Omental fat pad (tissue), 4 donors: ENCODE data around the gene KBTBD12. TPM values are rescaled to one million over a fixed set of nuclear protein-coding genes. Genes with fewer than 3 reads are reported as not detected.
A peak's percentile ranks its signal among the peaks of the same experiment; 100 is the strongest.
"Not testable (repeated sequence)": the region's sequence is repeated elsewhere in the genome, so short reads cannot be mapped to it uniquely, and the experiment has no call there.

Experiments
- ATAC-seq: fragments of 150-250 bp; one replicate; pipeline ENCODE4 v1.9.1; 2016; ENCODE audit warnings: mild to moderate bottlenecking, moderate library complexity; ENCODE audit not compliant: low FRiP score
- DNase-seq: peaks from one replicate; pipeline ENCODE4 v3.0.0-alpha.2; 2019; ENCODE audit warnings: low spot score
- total RNA-seq, 4 donors: library from RNA; depleted of rRNA; stranded (reverse); fragments of >200 nt; gene quantifications; one replicate each; pipeline ENCODE4 v1.1.0, GENCODE V29; 2016
- TF ChIP-seq, protein P1 (sequence below), 3 donors: fragments of 450-650 bp; IDR thresholded peaks; one replicate each; pipeline ENCODE4 v1.5.1; 2016 to 2017; ENCODE audit warnings: antibody characterized with exemption in 3 of 3, mild to moderate bottlenecking in 3 of 3, moderate library complexity in 2 of 3

KBTBD12 gene, protein sequence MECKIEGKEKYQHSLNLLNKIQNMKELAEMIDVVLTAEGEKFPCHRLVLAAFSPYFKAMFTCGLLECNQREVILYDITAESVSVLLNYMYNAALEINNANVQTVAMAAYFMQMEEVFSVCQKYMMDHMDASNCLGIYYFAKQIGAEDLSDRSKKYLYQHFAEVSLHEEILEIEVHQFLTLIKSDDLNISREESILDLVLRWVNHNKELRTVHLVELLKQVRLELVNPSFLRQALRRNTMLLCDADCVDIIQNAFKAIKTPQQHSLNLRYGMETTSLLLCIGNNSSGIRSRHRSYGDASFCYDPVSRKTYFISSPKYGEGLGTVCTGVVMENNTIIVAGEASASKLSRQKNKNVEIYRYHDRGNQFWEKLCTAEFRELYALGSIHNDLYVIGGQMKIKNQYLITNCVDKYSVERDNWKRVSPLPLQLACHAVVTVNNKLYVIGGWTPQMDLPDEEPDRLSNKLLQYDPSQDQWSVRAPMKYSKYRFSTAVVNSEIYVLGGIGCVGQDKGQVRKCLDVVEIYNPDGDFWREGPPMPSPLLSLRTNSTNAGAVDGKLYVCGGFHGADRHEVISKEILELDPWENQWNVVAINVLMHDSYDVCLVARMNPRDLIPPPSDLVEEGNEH
- total RNA-seq, result 1 to 10 TPM in 1 of 4 donors, under 1 TPM in 3; 0.48 to 1.9 (median 0.60) TPM

DNA sequence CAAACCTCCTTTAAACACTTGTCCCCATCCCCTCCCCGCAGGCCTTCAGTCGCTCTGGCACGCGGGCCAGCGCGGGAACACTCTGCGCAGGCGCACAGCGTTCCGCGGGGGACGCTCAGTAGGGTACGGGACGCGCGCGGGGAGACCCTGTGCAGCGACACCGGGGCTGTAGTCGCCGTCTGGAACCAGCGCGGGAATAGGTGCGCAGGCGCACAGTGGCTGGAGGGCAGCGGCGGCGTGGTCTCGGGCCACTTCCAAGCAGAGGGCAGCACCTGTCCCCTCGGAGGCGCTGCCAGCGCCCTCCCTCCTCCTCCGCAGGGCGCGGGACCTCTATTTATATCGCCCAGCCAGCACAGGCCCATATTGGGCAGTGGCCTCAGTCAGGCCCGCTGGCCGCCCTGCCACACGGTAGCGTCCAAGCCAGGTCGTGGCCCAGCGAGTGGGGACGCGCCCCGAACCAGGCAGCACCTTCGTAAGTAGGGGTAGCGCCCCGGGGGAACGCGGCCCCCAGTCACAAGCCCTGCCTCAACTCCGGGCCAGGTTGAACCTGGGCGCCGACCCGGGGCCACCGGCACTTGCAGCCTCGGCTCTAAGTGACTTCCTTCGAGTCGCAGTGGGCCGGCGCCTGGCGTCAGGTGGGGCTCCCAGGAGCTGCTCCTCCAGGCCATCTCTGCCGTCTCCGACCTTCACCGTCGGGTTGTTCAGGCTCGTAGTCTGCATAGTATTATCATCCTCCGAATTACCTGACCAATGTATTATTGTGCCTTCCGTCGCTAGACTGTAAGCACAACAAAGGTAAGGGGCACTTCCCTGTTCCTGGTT, at the start of gene KBTBD12:
TSS of gene KBTBD12 (plus strand) at position 118 of the 822 bp plus-strand sequence. CDS start 7,830 bp downstream, outside the sequence.
- TF ChIP-seq, protein P1, sequence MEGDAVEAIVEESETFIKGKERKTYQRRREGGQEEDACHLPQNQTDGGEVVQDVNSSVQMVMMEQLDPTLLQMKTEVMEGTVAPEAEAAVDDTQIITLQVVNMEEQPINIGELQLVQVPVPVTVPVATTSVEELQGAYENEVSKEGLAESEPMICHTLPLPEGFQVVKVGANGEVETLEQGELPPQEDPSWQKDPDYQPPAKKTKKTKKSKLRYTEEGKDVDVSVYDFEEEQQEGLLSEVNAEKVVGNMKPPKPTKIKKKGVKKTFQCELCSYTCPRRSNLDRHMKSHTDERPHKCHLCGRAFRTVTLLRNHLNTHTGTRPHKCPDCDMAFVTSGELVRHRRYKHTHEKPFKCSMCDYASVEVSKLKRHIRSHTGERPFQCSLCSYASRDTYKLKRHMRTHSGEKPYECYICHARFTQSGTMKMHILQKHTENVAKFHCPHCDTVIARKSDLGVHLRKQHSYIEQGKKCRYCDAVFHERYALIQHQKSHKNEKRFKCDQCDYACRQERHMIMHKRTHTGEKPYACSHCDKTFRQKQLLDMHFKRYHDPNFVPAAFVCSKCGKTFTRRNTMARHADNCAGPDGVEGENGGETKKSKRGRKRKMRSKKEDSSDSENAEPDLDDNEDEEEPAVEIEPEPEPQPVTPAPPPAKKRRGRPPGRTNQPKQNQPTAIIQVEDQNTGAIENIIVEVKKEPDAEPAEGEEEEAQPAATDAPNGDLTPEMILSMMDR (IDR thresholded peaks at IDR 0.05), result no peak
- DNase-seq (no peak), ATAC-seq (peak; percentile 54)

DNA sequence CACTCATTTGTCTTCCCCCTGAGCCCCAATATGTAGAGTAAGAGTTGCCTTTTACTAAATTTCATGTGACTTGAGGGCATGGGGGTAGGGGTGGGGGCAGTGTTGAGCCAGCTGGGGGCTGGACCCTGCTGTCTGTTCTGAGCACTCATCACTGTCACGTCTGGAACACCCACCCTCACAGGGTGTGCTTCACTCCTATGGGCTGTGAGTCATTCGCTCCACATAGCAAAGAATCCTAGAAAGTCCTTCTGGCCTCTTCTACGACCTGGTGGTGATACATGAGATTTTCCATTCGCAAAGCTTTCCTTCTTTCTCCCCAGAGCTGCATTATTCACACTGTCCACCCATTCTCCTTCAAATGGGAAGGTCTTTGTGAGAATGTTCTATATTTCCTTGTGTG, 49.1 kb upstream of the KBTBD12 start:
- TF ChIP-seq, protein P1 (IDR thresholded peaks at IDR 0.05), result no peak
- ATAC-seq (no peak), DNase-seq (no peak)

DNA sequence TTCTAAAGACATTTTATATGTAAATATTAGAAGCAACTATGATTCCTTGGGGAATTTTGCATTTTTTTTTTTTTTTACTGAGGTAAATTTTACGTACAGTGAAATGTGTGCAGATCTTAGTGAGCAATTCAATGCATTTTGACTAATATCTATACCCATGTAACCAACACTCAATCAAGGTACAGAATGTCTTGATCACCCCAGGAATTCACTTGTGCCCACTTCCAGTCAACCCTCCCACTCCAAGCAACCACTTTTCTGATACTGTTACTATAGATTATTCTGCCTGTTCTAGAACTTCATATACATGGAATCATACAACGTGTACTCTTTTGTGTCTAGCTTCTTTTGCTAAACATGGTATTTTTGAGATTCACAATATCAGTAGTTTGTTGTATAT, 47.6 kb upstream of the KBTBD12 start:
- DNase-seq (no peak), ATAC-seq (no peak)
- TF ChIP-seq, protein P1 (IDR thresholded peaks at IDR 0.05), result no peak

DNA sequence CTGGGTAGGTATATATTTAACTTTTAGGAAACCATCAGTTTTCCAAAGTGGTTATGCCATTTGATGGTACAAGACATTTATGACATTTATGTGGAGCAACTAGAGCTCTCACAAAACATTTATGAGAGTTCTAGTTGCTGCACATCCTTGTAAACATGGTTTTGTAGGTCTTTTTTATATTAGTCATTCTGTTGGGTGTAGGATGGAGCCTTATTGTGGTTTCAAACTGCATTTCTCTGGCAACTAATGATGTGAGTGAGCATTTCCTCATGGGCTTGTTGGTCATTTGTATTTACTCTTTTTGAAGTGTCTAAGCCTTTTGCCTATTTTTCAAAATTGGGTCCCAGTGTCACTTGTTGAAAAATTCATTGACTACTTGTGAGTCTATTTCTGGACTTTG, 47.0 kb upstream of the KBTBD12 start:
- ATAC-seq (no peak), DNase-seq (no peak)
- TF ChIP-seq, protein P1 (IDR thresholded peaks at IDR 0.05), result no peak

DNA sequence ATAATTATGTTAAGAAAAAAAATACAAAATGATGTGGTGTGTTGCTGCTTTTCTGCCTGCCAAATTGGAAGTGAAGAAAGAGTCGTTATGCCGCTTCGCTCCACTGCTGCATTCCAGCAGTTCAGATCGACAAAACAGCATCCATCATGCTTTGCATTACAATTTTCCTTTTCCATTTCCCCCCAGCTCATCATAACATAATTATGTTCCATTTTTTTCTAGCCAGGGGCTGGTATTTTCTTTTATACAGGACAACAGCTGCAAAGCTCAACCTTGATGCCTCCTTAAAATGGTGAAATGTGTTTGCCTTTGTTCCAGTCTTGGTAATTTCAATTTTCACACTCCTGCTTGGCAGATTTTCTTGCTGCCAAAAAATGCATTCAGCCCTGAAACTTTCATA, 44.9 kb upstream of the KBTBD12 start:
- DNase-seq (no peak), ATAC-seq (no peak)
- TF ChIP-seq, protein P1 (IDR thresholded peaks at IDR 0.05), result no peak

DNA sequence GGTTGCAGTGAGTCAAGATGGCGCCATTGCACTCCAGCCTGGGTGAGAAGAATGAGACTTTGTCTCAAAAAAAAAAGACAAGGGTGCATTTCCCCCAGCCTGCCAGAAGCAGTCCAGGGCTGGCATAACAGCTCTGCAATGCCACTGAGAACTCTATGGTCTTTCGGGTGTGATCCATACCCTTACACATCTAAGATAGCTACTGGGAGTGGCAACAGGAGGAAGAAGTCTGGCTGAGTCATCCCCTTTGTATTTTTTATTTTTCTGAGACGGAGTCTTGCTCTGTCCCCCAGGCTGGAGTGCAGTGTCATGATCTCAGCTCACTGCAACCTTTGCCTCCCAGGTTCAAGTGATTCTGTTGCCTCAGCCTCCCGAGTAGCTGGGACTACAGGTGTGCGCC, 40.9 kb upstream of the KBTBD12 start:
- DNase-seq, ATAC-seq: not testable (repeated sequence)

DNA sequence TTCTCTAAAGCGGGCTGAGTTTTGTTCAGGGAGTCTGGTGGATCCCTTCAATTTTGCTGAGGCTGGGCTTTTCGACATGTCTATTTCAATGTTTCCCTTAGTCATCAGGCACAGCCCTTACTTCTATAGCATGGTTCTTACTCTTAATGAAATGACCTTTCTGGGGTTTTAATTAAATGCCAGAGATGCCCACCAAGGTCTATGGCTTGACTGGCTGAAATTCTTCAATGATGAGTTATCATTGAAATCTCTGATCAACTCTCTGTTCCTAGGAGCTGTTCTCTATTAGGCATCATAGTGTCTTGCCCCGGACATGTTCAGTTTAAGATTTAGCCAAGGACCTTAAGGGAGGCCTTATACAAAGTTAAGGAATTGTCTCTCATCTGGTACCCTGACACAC, 33.4 kb upstream of the KBTBD12 start:
- DNase-seq, result no peak
- ATAC-seq, result no peak
- TF ChIP-seq, protein P1 (IDR thresholded peaks at IDR 0.05), result no peak
